NOMO-1 treated with dmso at 0.1 percent for 144 hours (cell line): ENCODE measurements around the gene BBOF1.

Experiments used
- DNase-seq: peaks from one replicate; lab custom pipeline; 2025; ENCODE audit not compliant: unreplicated experiment; lab: John Stamatoyannopoulos, UW

The BBOF1 gene

DNA sequence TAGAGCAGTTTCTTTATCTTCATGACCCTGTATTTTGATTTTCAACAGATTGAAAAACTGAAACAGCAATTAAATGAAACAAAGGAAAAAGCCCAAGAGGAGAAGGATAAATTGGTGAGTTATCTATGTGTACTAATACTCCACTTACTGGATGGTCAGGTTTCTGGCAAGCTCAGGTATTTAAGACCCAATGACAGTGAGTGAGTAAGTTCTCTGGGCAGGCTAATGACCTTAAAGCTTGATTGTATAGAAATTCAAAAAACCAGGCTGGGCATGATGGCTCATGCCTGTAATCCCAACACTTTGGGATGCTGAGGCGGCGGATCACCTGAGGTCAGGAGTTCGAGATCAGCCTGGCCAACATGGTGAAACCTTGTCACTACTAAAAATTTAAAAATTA lies 10.0 kb downstream of the BBOF1 start:
- no peak for DNase-seq

DNA sequence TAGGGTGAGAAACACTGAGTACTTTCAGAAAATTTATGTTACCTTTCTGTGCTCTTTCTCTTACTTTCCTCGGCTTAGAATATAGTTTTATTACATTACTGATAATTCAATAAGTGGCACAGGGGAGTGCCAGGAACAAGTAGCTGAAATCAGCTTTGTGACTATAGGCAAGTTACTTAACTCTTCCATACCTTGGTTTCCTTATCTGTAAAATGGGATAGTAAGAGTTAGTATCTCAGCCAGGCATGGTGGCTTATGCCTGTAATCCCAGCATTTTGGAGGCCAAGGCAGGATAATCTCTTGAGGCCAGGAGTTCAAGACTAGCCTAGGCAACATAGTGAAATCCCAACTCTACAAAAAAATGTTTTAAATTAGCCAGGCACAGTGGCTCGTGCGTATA lies 15.4 kb downstream of the BBOF1 start:
- no peak for DNase-seq

DNA sequence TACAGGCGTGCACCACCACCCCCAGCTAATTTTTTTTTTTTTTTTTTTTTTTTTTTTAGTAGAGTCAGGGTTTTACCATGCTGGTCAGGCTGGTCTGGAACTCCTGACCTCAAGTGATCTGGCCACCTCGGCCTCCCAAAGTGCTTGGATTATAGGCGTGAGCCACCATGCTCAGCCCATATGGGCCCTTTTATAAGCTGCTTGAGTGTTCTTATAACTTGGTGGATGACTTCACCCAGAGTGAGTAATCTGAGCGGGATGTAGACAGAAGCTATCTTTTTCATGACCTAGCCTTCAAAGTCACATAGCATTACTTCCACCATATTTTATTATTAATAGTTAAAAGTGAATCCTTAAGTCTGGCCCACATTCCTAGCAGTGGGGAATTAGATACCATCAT lies 16.4 kb downstream of the BBOF1 start:
- no peak for DNase-seq

DNA sequence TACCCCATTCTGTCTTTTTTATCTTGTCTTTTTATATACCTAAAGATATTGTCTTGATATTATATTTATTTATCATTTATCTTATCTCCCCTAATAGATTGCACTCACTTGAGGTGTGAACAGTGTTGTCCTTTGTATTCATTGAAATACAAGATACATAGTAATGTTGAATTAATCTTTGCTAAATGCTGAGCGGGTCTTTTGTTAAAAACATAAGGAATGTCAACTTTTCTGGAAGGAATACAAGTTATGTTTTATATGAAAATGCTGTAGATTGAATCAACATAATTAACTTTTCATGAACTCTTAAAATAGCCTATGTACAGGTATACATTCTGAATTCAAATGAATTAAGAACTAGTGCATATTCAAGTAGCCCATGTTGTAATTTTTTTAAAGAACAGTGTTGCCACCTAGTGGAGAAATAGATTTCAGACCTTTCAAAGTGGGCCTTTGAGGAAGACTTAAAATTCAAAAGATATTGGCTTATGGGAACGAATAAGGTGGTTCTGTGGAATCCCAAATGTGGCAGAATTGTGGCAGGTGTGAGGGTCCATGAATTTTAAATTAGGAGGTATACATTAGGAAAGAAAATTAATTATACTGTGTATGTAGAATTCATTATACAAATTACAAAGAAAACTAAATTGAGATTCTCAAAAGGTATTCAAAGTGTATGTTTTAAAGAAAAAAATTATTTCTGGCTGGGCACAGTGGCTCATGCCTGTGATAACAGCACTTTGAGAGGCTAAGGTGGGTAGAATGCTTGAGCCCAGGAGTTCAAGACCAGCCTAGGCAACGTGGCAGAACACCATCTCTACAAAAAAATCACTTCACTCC lies 19.1 kb downstream of the BBOF1 start:
- peak; percentile 33 for DNase-seq

DNA sequence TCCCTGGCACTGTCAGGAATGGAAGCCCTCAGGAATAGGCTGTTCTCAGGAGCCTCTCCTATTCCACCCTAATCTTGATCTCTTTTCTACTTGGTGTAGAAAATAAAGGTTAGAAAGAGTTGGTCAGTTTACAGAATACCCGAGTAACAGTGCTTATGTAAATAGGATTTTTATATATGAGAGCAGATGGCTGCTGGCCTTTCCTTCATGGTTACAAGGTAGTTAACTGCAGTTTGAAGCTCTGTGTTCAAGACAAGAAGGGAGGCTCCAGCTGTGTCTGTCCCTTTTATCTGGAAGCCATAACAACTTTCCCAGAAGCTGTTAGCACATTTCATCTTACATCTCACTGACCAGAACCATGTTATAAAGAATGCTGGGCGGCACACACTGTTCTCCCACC lies 23.1 kb downstream of the BBOF1 start:
- no peak for DNase-seq

DNA sequence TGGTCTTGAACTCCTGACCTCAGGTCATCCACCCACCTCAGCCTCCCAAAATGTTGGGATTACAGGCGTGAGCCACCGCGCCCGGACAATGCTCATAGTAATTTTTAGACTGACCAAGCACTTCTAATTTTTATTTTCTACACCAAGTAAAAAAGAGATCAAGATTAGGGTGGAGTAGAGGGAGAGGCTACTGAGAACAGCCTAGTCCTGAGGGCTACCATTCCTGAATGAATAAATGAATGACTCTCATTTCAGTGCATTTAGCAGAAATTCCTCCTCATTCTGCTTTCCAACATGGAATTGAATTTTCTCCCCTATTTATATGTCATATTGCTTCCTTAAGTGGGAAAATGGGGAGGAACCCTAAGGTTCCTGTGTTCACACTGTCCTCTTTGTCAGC lies 26.4 kb downstream of the BBOF1 start:
- DNase-seq: no peak

DNA sequence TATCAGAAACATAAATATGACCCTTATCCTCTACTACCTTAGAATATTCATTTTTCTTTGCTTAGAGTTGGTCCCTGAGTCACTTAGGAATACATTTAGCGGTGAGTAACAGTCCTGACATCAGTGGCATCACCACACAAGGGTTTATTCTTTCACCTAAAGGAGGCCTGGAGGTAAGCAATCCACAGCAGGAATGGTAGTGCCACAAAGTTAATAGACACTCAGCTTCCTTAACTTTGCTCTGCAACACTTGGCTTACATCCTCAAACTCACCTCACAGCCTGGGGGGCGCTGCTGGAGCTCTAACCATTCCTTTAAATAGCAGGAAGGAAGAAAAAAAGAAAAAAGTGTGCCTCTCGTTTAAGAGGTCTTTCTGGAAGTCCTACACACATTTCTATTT lies 29.1 kb downstream of the BBOF1 start:
- no peak for DNase-seq

DNA sequence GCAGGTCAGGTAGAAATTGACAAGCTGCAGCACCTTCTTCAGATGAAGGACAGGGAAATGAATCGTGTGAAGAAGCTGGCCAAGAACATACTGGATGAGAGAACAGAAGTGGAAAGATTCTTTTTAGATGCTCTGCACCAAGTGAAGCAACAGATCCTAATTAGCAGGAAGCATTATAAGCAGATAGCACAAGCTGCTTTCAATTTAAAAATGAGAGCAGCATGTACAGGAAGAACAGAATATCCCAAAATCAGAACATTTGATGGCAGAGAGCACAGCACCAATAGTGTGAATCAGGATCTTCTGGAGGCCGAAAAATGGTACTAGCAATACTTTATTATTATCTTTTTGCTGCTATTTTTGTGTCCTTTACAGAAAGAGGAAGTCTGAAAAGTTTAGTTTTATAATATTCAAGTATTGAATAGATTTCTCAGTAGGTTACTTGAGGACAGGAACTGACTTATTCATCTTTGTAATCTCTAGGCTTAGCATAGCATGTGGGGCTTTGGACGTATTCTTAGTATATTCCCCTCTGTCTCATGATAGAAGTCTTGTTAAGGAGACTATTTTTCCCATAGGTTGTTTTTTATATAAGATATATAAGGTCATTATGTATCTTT lies 30.8 kb downstream of the BBOF1 start:
- no peak for DNase-seq

DNA sequence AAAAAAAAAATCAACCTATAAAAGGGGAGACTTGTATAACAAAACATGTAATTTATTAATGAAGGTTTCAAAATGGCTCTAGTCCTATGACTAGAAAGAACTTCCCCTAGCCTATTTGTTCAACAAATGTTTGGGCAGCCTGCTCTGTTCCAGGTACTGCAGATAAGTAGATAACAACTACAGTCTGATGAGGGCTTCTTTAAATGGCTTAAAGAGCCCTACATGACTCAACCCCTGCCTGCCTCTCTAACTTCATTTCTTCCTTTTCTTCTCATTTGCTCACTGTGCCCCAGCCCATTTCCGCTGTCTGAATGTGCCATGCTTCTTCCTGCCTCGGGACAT lies 43.6 kb downstream of the BBOF1 start:
- DNase-seq: no peak

DNA sequence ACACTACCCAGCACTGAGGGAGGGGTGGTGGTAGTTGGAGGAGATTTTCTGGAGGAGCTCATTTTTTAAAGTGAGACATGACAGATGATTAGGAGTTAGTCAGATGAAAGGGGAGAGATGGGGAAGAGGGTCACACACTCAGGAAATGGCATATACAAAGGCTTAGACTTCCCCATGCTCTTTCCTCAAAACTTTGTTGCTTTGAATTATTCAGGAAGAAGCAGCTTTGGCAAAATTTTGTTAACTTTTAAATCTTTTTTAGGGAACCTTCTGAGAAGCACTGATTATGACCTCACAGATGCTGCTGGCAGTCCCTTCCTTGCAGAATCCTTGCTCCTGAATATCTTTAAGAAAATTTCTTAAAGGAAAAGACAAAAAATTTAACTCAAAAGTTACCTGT lies 45.3 kb downstream of the BBOF1 start:
- DNase-seq: no peak

DNA sequence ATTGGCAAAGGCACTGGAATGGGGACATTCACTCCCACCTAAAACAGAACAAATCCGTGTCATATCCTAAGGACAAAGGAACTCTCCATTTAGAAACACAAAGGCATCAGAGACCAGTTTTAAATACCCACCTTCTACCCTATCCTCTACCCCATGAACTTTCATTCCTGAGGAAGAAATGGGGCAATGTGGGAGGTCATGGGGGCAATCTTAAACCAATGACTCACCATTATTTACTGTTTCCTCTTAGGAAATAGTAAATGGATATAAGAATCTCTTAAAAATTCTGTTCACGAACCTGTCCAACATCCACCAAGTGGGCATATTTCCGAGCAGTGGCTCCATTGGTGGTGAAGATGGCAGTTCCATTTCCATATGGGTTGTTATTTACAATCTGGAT lies 45.7 kb downstream of the BBOF1 start:
- DNase-seq: no peak

DNA sequence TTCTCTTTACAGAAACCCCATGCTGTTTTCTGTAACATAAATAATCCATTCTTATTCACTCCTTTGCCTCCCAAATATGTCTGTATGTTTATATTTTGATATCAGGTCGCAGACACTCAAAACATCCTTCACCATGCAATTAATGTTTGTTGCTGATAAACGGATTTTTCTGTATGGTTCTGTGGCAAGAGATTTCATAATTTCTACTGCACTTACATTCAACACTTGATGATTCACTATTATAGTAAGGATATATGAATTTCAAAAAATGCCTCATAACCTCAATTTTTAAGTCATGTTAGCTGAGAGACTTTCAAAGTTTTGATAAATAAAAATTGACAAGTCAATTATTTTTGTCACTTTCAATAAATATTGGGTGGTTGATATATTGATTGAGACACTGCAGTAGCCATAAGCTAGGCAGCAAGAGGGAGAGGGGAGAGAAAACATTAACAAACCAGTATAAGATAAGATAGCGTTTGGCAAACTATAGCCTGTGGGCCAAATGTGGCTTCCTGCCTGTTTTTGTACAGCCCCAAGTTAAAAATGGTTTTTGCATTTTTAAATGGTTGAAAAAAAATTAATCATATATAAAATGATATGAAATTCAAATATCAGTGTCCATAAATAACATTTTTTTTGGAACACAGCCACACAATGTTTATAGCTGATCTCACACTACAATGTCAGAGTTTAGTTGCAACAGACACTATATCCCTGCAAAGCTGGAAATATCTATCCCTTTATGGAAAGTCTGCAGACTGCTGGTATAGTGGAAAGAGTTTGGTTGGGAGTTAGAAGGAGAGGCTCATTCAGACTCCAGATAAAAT lies 46.8 kb downstream of the BBOF1 start:
- no peak for DNase-seq

DNA sequence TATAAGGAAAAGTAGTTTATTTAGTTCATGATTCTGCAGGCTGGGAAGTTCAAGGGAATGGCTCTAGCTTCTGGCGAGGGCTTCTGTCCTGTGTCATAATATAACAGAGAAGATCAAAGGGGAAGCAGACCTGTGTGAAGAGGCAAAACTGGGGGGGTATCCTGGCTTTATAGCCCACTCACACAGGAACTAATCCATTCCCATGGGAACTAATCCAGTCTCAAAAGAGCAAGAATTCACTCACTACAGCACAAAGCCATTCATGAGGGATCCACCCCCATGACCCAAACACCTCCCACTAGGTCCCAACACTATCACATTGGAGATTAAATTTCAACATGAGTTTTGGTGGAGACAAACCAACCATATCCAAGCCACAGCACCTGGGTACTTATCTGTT lies 58.3 kb downstream of the BBOF1 start:
- no peak for DNase-seq

DNA sequence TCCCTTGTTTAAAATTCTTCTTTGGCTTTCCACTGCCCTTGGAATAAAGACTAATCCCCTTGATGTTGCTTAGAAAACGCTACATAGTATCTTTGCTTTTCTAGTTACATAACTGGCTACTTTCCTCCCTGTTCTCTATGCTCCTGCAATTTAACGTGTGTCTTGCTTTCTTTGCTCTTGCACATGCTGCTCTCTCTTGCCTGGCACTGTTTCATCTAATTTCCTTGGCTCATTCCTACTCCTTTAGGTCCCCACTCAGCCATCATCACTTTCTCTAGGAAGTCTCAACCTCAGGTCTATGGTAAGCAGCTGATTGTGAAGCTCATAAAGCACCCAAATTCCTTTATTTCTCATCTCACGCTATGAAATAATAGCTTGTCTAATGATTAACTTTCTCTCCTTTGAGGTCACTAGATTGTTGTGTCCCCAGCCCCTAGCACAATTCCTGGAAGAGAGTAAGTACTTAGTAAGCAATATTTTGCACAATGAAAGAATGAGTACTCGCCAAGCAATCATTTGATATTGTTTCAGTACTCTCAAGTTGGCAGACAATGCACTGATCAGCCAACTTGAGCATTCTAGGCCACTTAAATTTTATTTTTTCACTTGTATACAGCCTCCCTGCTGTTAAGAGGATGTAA lies 61.8 kb downstream of the BBOF1 start:
- DNase-seq: no peak

DNA sequence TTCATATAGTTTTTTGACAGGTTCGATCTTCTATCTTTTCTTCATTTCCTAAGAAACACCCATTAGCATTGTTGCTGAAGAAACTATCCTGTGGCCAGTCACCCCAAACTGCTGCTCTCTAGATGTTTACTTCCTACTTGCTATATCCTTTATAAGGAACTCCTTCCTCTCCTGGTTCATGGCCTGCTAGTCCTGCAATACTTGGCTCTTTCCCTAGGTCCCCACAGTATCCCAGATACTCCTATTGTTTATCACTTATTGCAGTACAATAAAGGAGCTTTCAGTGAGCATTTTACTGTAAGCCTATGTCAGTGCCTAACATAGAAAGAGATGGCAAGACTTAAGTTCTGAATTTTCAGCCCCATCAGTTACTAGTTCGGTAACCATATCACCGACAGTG lies 62.3 kb downstream of the BBOF1 start:
- no peak for DNase-seq

DNA sequence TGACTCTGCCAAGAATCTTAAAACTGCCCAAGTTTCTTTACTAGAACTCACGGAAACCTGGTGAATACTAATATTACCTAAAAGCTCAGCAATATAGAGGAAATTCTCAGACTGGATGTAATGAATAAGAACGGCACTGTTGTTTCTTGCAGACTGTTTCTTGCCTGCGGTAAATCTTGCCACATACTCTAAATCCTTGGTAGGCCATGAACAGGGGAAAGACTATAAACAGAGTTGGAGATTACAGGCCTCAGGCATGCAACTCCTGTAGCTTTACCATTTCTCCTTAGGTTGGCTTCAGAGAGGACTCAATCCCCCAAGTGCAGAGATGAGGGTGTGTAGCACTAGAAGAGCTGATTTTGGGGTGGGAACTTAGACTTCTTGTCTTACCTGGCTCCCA lies 64.0 kb downstream of the BBOF1 start:
- DNase-seq: no peak

DNA sequence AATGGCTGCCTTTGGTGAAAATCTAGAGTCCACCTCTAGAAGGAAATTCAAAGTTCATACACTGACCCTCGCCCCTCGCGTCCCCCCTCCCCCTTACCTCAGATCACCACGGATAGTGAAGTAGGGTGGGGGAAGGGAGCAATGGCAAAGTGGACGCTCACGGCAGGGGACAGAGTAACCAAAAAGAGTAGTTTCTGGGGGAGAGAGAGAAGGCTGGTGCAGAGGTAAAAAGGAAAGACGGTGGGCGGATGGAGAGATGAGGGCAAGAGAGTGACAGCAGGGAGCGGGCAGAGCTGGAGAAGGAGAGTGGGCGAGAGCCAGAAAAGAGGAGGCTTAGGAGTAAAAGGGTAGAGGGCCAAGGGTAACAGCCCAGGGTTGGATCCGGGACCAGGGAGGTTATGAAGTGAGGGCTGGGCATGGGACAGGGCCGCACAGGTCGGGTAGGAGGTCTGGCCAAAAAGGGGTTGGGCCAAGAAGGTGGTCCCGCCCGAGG lies 64.7 kb downstream of the BBOF1 start:
- DNase-seq: peak; percentile 28

DNA sequence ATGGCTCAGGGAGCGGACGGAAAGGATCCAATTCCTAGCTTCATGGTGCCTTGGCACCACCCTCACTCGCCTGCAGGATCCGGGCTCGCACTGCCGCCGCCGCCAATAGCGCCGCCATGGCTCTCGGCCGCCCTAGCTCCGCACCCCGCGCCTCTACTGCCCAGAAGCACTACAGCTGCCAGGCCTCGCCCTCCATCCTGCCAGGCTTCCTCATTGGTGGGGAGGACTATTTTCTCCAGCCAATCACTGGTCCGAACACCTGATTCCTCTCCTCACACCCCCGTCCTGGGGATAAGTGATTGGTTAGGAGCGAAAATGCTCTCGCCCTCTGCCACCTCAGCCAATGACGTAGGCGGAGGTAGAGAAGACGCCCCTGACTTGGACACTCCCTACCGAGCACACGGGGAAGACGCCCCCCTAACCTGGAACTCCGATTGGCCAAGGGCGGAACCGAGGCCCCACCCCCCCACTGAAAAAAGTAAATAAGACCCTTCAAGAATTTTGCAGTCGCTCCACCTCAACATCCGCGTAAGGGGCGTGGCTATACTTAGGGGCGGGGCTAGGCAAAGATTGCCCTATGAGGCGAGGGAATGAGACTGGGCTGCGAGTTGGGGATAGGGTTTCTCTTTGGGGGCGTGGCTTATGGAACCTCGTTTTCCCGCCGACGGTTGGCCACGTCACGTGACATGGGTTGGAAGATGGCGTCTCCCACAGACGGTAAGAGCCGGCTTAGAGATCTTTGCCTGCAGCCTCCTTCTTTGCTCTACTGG lies 65.3 kb downstream of the BBOF1 start, which contains the start of the genes ALDH6A1 and LIN52:
Gene ALDH6A1 (minus strand): TSS at position 177 of the 770 bp plus-strand sequence. CDS start 59 bp downstream, at position 118.
Gene LIN52 (plus strand): TSS at position 680 of the 770 bp plus-strand sequence. CDS start 19 bp downstream, at position 699.
- peak; percentile 99 for DNase-seq

DNA sequence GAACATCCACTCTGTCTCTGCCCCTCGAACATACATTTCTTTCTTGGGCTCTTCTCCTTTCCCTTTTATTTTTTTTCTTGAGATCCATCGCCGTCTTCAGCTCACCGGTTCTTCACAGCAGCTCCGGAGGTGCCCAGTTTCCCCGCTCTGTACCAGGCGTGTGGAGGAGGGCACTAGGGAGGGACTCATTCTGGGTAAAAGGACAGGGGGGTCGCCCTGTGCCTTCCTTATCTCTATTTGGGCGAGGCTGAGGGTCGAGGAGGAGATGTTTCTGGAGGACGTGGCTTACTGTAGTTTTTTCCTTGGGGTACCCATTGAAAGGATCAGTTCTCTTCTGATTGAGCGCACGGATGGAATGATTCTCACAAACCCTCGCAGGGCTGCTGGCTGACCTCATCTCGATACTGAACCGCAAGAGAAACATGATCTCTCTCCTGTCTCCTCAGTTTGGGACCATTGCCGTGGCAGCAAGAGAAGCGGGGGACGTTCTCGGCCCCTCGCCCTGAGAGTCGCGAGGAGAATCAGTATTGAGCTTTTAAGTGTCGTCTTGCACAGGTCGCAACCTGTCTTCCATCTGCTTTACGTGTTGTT lies 66.0 kb downstream of the BBOF1 start:
- DNase-seq: no peak

DNA sequence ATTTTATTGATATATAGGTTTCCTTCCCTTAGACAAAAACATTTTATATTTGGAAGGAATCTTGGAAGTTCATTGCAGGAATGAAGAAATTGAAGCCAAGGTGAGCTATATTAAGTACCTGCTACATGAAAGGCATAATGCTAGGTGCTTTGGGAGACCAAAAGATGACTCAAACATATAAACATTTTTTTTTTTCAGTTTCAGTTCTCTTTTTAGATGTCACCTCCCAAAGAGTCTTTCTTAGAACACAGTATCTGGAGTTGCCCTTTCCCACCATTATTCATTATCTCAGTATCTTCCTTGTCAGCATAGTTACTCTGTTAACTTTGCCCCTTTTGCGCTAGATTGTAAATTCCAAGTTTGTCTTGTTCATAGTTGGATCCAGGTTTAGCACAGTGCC lies 66.7 kb downstream of the BBOF1 start:
- peak; percentile 26 for DNase-seq
